Suprapubic skin (tissue), 4 donors: ENCODE measurements around the gene TADA1. TPM values are rescaled to one million over a fixed set of nuclear protein-coding genes. Genes with fewer than 3 reads are reported as not detected.

Experiments used
- DNase-seq, 2 donors: peaks; one replicate each; pipeline ENCODE4 v3.0.0-alpha.2; 2019; ENCODE audit warnings: low spot score in 2 of 2
- H3K27ac ChIP-seq: fragments of 200-600 bp; sonication (generic); one replicate; pipeline ENCODE4 v1.5.1; 2019
- H3K27me3 ChIP-seq: fragments of 200-600 bp; sonication (generic); one replicate; pipeline ENCODE4 v1.5.1; 2019
- H3K36me3 ChIP-seq: fragments of 200-600 bp; sonication (generic); one replicate; pipeline ENCODE4 v1.5.1; 2019
- H3K4me1 ChIP-seq: fragments of 200-600 bp; sonication (generic); one replicate; pipeline ENCODE4 v1.5.1; 2019
- H3K4me3 ChIP-seq: fragments of 200-600 bp; sonication (generic); one replicate; pipeline ENCODE4 v1.5.1; 2019; ENCODE audit warnings: mild to moderate bottlenecking
- H3K9me3 ChIP-seq: fragments of 200-600 bp; sonication (generic); one replicate; pipeline ENCODE4 v1.5.1; 2019
- CTCF ChIP-seq, 2 donors: fragments of 200-600 bp in 1 of 2; fragments of 450-650 bp in 1 of 2; sonication (generic) in 1 of 2; IDR thresholded peaks; one replicate each; pipeline ENCODE4 v1.5.1; 2016 to 2019; ENCODE audit warnings: antibody characterized with exemption in 2 of 2, mild to moderate bottlenecking in 1 of 2, moderate library complexity in 1 of 2
- EP300 ChIP-seq: sonication (generic); formaldehyde crosslinking; IDR thresholded peaks from one replicate; pipeline ENCODE4 v1.6.1; 2017; ENCODE audit warnings: antibody characterized with exemption
- POLR2A ChIP-seq, 2 donors: fragments of 450-650 bp; IDR thresholded peaks; one replicate each; pipeline ENCODE4 v1.6.1; 2017; ENCODE audit warnings: antibody characterized with exemption in 2 of 2, mild to moderate bottlenecking in 2 of 2, moderate library complexity in 2 of 2
- POLR2AphosphoS5 ChIP-seq, 3 donors: sonication (generic); formaldehyde crosslinking; IDR thresholded peaks; one replicate each; pipeline ENCODE4 v1.6.1; 2017; ENCODE audit warnings: antibody characterized with exemption in 3 of 3
- WGBS: methylation state at CpG from one replicate; pipeline ENCODE4 v1.1.5; 2018; 5-methylcytosine and 5-hydroxymethylcytosine counted together
- total RNA-seq, 4 donors: library from RNA; depleted of rRNA; stranded (reverse); fragments of >200 nt; gene quantifications; one replicate each; pipeline ENCODE4 v1.1.0, GENCODE V29; 2016

Gene TADA1
- total RNA-seq, 4 donors from 2014 or later, result 11.3 to 14.3 (median 13.0) TPM

- Histone ChIP-seq H3K9me3 (no peaks in the 10 kb centered on the region), H3K4me3 (no peak overlapping the region), H3K27me3 (no peaks in the 10 kb centered on the region), H3K4me1 (no peaks in the 10 kb centered on the region), H3K27ac (no peak overlapping the region), H3K36me3 (peaks cover 86% of the 10 kb centered on the region)
- WGBS, result 88% methylated on average over 3 of the region's 3 CpGs
- TF ChIP-seq EP300 (no peak), CTCF (IDR thresholded peaks at IDR 0.05) (no peak), POLR2A (IDR thresholded peaks at IDR 0.05) (no peak), POLR2AphosphoS5 (IDR thresholded peaks at IDR 0.05) (no peak)
- no peak for DNase-seq
Measured at GRCh38 chr1:166857995-166858394, 18.1 kb downstream of the TADA1 start.

- H3K4me3 ChIP-seq, result no peak overlapping the region
- no peak for DNase-seq
- peaks cover 86% of the 10 kb centered on the region for H3K36me3 ChIP-seq
- H3K9me3 ChIP-seq, result no peaks in the 10 kb centered on the region
- 83% methylated on average over 3 of the region's 3 CpGs for WGBS
- no peaks in the 10 kb centered on the region for H3K27me3 ChIP-seq
- TF ChIP-seq EP300 (no peak), CTCF (IDR thresholded peaks at IDR 0.05) (no peak), POLR2AphosphoS5 (IDR thresholded peaks at IDR 0.05) (no peak), POLR2A (IDR thresholded peaks at IDR 0.05) (no peak)
- H3K27ac ChIP-seq, result no peak overlapping the region
- no peaks in the 10 kb centered on the region for H3K4me1 ChIP-seq
Measured at GRCh38 chr1:166855558-166855957, 20.5 kb downstream of the TADA1 start.

GRCh38 chr1:166852918-166853317 lies 23.1 kb downstream of the TADA1 start:
- no peak overlapping the region for H3K4me3 ChIP-seq
- TF ChIP-seq POLR2A (IDR thresholded peaks at IDR 0.05) (no peak), POLR2AphosphoS5 (IDR thresholded peaks at IDR 0.05) (no peak), EP300 (no peak), CTCF (IDR thresholded peaks at IDR 0.05) (no peak)
- H3K27me3 ChIP-seq, result no peaks in the 10 kb centered on the region
- H3K4me1 ChIP-seq, result no peaks in the 10 kb centered on the region
- no peak overlapping the region for H3K27ac ChIP-seq
- H3K9me3 ChIP-seq, result no peaks in the 10 kb centered on the region
- WGBS, result 0% methylated on average over 1 of the region's 1 CpG
- no peak for DNase-seq
- H3K36me3 ChIP-seq, result peaks cover 90% of the 10 kb centered on the region

GRCh38 chr1:166849135-166849534 lies 26.9 kb downstream of the TADA1 start:
- peaks cover 97% of the 10 kb centered on the region for H3K36me3 ChIP-seq
- WGBS, result 97% methylated on average over 20 of the region's 20 CpGs
- H3K4me1 ChIP-seq, result peaks cover 11% of the 10 kb centered on the region
- TF ChIP-seq POLR2AphosphoS5 (IDR thresholded peaks at IDR 0.05) (no peak), EP300 (no peak), POLR2A (IDR thresholded peaks at IDR 0.05) (no peak), CTCF (IDR thresholded peaks at IDR 0.05) (no peak)
- DNase-seq, result no peak
- H3K9me3 ChIP-seq, result no peaks in the 10 kb centered on the region
- no peaks in the 10 kb centered on the region for H3K27me3 ChIP-seq
- H3K4me3 ChIP-seq, result no peak overlapping the region
- no peak overlapping the region for H3K27ac ChIP-seq

- TF ChIP-seq POLR2A (IDR thresholded peaks at IDR 0.05), result no peak
- TF ChIP-seq EP300, result no peak
- no peak for TF ChIP-seq CTCF (IDR thresholded peaks at IDR 0.05)
- TF ChIP-seq POLR2AphosphoS5 (IDR thresholded peaks at IDR 0.05), result no peak
- no peak overlapping the region for H3K4me3 ChIP-seq
- no peak overlapping the region for H3K27ac ChIP-seq
- DNase-seq, result no peak
- H3K9me3 ChIP-seq, result no peaks in the 10 kb centered on the region
- peaks cover 19% of the 10 kb centered on the region for H3K4me1 ChIP-seq
- H3K27me3 ChIP-seq, result no peaks in the 10 kb centered on the region
- H3K36me3 ChIP-seq, result peaks cover 97% of the 10 kb centered on the region
Measured at GRCh38 chr1:166848193-166848592, 27.9 kb downstream of the TADA1 start.
